Lower lobe of right lung (tissue), 2 donors: Measurements from ENCODE around the gene OR8B4. TPM values are rescaled to one million over a fixed set of nuclear protein-coding genes. Genes with fewer than 3 reads are reported as not detected.
"Not testable (repeated sequence)": the region's sequence is repeated elsewhere in the genome, so short reads cannot be mapped to it uniquely, and the experiment has no call there.

Experiments used
- ATAC-seq, 2 donors: fragments of 200-7000 bp; cut with Tn5 transposase; one replicate each; pipeline ENCODE4 v1.9.1; 2020 to 2022; ENCODE audit warnings: mild to moderate bottlenecking in 2 of 2, moderate library complexity in 2 of 2
- DNase-seq: peaks from one replicate; pipeline ENCODE4 v3.0.0-alpha.2; 2020
- H3K27ac ChIP-seq: fragments of 200-600 bp; one replicate; pipeline ENCODE4 v1.8.0; 2022
- H3K27me3 ChIP-seq: fragments of 200-600 bp; one replicate; pipeline ENCODE4 v1.8.0; 2022; ENCODE audit warnings: low read depth
- H3K36me3 ChIP-seq: fragments of 200-600 bp; one replicate; pipeline ENCODE4 v1.8.0; 2022; ENCODE audit warnings: mild to moderate bottlenecking
- H3K4me1 ChIP-seq: fragments of 200-600 bp; one replicate; pipeline ENCODE4 v1.8.0; 2022
- H3K4me3 ChIP-seq: fragments of 200-600 bp; one replicate; pipeline ENCODE4 v1.8.0; 2022; ENCODE audit warnings: mild to moderate bottlenecking
- H3K9me3 ChIP-seq: fragments of 200-600 bp; one replicate; pipeline ENCODE4 v1.8.0; 2022
- intact Hi-C: fragments of 100-400 bp; cut with DNase I; formaldehyde crosslinking; loops from one replicate; pipeline ENCODE4 v1.11.0; 2022
- total RNA-seq: library from RNA; stranded (reverse); fragmentation: NEBNext Ultra II Directional; extraction: Animal tissue kit (Norgen Biotek cat#: 25700); gene quantifications from one replicate; pipeline ENCODE4 v1.2.1, GENCODE V29; 2021
- TF ChIP-seq, protein P1 (sequence below): fragments of 200-600 bp; IDR thresholded peaks from one replicate; pipeline ENCODE4 v1.8.0; 2022; ENCODE audit warnings: antibody characterized with exemption, mild to moderate bottlenecking
- donor health status: DM: no; HTN: yes; CAD: no; lungs with severe emphysema.

Gene OR8B4
- total RNA-seq, 1 donor from 2014 or later, result not detected

GRCh38 chr11:124415356-124415923, 9.2 kb downstream of the OR8B4 start:
- intact Hi-C loops, result loop anchor here (10.0 kb wide), 1 partner anchor 169 kb away; no protein-coding TSS in a partner anchor
- H3K27ac ChIP-seq, result no peak overlapping the region
- no peak overlapping the region for H3K4me3 ChIP-seq
- no peaks in the 10 kb centered on the region for H3K9me3 ChIP-seq
- no peak for DNase-seq
- no peaks in the 10 kb centered on the region for H3K36me3 ChIP-seq
- H3K27me3 ChIP-seq, result no peaks in the 10 kb centered on the region
- H3K4me1 ChIP-seq, result no peaks in the 10 kb centered on the region
- ATAC-seq, result no peak
- TF ChIP-seq, protein P1, sequence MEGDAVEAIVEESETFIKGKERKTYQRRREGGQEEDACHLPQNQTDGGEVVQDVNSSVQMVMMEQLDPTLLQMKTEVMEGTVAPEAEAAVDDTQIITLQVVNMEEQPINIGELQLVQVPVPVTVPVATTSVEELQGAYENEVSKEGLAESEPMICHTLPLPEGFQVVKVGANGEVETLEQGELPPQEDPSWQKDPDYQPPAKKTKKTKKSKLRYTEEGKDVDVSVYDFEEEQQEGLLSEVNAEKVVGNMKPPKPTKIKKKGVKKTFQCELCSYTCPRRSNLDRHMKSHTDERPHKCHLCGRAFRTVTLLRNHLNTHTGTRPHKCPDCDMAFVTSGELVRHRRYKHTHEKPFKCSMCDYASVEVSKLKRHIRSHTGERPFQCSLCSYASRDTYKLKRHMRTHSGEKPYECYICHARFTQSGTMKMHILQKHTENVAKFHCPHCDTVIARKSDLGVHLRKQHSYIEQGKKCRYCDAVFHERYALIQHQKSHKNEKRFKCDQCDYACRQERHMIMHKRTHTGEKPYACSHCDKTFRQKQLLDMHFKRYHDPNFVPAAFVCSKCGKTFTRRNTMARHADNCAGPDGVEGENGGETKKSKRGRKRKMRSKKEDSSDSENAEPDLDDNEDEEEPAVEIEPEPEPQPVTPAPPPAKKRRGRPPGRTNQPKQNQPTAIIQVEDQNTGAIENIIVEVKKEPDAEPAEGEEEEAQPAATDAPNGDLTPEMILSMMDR, result peak; percentile 85

GRCh38 chr11:124409906-124410305, 14.8 kb downstream of the OR8B4 start:
- H3K27ac ChIP-seq, result no peak overlapping the region
- ATAC-seq, result no peak
- no peak overlapping the region for H3K4me3 ChIP-seq
- no peaks in the 10 kb centered on the region for H3K27me3 ChIP-seq
- TF ChIP-seq, protein P1, result no peak
- H3K36me3 ChIP-seq, result no peaks in the 10 kb centered on the region
- no peaks in the 10 kb centered on the region for H3K4me1 ChIP-seq
- no peaks in the 10 kb centered on the region for H3K9me3 ChIP-seq
- intact Hi-C loops, result loop anchor here (10.0 kb wide), 1 partner anchor 175 kb away; no protein-coding TSS in a partner anchor
- no peak for DNase-seq

GRCh38 chr11:124405581-124405980, 19.1 kb downstream of the OR8B4 start:
- intact Hi-C loops, result no loop called here
- ATAC-seq (no peak), DNase-seq (no peak)
- TF ChIP-seq, protein P1, result no peak
- H3K4me3 ChIP-seq, result no peak overlapping the region
- no peaks in the 10 kb centered on the region for H3K4me1 ChIP-seq
- no peaks in the 10 kb centered on the region for H3K36me3 ChIP-seq
- H3K27ac ChIP-seq, result no peak overlapping the region
- H3K9me3 ChIP-seq, result no peaks in the 10 kb centered on the region
- no peaks in the 10 kb centered on the region for H3K27me3 ChIP-seq

DNA sequence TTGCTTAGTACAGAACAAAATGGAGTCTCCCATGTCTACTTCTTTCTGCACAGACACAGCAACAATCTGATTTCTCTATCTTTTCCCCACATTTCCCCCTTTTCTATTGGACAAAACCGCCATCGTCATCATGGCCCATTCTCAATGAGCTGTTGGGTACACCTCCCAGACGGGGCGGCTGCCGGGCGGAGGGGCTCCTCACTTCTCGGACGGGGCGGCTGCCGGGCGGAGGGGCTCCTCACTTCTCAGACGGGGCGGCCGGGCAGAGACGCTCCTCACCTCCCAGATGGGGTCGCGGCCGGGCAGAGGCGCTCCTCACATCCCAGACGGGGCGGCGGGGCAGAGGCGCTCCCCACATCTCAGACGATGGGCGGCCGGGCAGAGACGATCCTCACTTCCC, 21.5 kb downstream of the OR8B4 start:
- H3K4me1 ChIP-seq, H3K9me3 ChIP-seq, DNase-seq, H3K4me3 ChIP-seq, H3K27me3 ChIP-seq, ATAC-seq, H3K27ac ChIP-seq, intact Hi-C loops, H3K36me3 ChIP-seq: not testable (repeated sequence)

DNA sequence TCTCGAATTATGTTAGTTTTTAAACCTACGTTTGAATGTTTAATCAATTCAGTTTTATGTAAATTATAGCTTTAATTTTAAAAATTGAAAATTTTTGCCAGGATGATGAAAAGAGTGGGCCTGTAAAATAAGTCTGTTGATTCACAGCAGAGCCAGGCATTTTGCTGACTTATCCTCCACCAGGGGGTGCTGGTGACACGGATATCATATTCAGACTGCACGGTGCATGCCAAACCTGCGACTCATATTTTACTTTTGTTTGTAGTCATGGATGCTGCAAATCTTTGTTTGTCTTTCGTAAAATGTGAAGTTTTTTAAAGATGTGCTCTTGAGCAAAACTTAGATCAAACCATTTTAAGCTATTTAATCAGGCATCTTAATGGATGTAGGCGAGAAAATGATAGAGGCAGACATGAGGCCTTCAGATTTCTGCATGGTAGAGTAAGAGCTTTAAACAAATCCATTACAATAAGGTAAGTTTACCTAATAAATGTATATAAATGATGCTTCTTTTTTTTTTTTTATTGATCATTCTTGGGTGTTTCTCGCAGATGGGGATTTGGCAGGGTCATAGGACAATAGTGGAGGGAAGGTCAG, 22.2 kb downstream of the OR8B4 start:
- Histone ChIP-seq H3K9me3 (no peaks in the 10 kb centered on the region), H3K4me3 (no peak overlapping the region), H3K27ac (no peak overlapping the region), H3K27me3 (no peaks in the 10 kb centered on the region), H3K36me3 (no peaks in the 10 kb centered on the region), H3K4me1 (no peaks in the 10 kb centered on the region)
- ATAC-seq, result peak; percentile 80 to 82
- TF ChIP-seq, protein P1, result peak; percentile 66
- peak; percentile 51 for DNase-seq
- intact Hi-C loops, result no loop called here

- no peak for ATAC-seq
- Histone ChIP-seq H3K27ac (no peak within 1 kb of the TSS), H3K36me3 (no peaks in the 10 kb centered on the region), H3K4me1 (no peaks in the 10 kb centered on the region), H3K27me3 (no peaks in the 10 kb centered on the region), H3K4me3 (no peak within 1 kb of the TSS), H3K9me3 (no peaks in the 10 kb centered on the region)
- DNase-seq, result no peak
- TF ChIP-seq, protein P1, result no peak
- intact Hi-C loops, result no loop called here
These were observed 25.7 kb downstream of the OR8B4 start, which contains the start of gene OR8B3 for GRCh38 chr11:124398924-124399323. OR8B3 (minus strand) TSS chr11:124399024; CDS start chr11:124397351, 1,673 bp downstream.

- intact Hi-C loops, H3K36me3 ChIP-seq, H3K9me3 ChIP-seq, ATAC-seq, DNase-seq, H3K4me3 ChIP-seq, H3K4me1 ChIP-seq, H3K27me3 ChIP-seq, H3K27ac ChIP-seq: not testable (repeated sequence)
These were observed 27.8 kb downstream of the OR8B4 start for GRCh38 chr11:124396847-124397246.
